ENCODE data around the gene KLHL20. TPM values are rescaled to one million over a fixed set of nuclear protein-coding genes. Genes with fewer than 3 reads are reported as not detected.

The KLHL20 gene
- total and polyA plus RNA-seq, 2 experiments from 2014 or later: 12.3 to 14.5 TPM

GRCh38 chr1:173714441-173714758 is 381 bp upstream of the KLHL20 start (continued):
- TF ChIP-seq ZNF462 (CRISPR knock-in tag; IDR thresholded peaks at IDR 0.05): no peak
- no peak for TF ChIP-seq ZNF331 (CRISPR knock-in tag; IDR thresholded peaks at IDR 0.05; ENCODE audit: low read depth)
- no peak for TF ChIP-seq STAT1 (IDR thresholded peaks at IDR 0.05; ENCODE audit: unreplicated experiment)
- TF ChIP-seq EZH2 (IDR thresholded peaks at IDR 0.05; ENCODE audit: low read depth, unreplicated experiment): no peak

- no peaks in the 10 kb centered on the region; the same call in 2 of the 3 replicates for H3K9me3 Mint-ChIP-seq
- no peak for ATAC-seq
- peak overlapping the region; percentile 98 for H2AFZ ChIP-seq
- H3F3A ChIP-seq (replicated peaks; ENCODE audit: low read depth): peaks cover 5% of the 10 kb centered on the region
- no peaks in the 10 kb centered on the region; the same call in 2 of the 3 replicates for H3K36me3 Mint-ChIP-seq (ENCODE audit: low read depth)
- peak overlapping the region; percentile 96 for H3K4me3 Mint-ChIP-seq
- peaks cover 9% of the 10 kb centered on the region for H3K4me1 ChIP-seq (ENCODE audit: insufficient read depth)
- no peak for DNase-seq (ENCODE audit: low spot score)
- peak overlapping the region; percentile 95 for H3K4me2 ChIP-seq
- H3K4me1 Mint-ChIP-seq: peaks cover 11% of the 10 kb centered on the region; the same call in 2 of the 3 replicates
- H3K4me3 ChIP-seq: peak overlapping the region; percentile 90
- peaks cover 11% of the 10 kb centered on the region for H3K9me2 ChIP-seq (ENCODE audit: insufficient read depth)
- H4K20me1 ChIP-seq (replicated peaks; ENCODE audit: insufficient read depth): no peaks in the 10 kb centered on the region
- no peak overlapping the region for H3K27ac Mint-ChIP-seq
- H3K27me3 ChIP-seq (ENCODE audit: insufficient read depth): peaks cover 22% of the 10 kb centered on the region; the same call in 1 of the 2 replicates
- H3K36me3 ChIP-seq (ENCODE audit: insufficient read depth): no peaks in the 10 kb centered on the region
- peaks cover 4% of the 10 kb centered on the region for H3K27me3 Mint-ChIP-seq (ENCODE audit: insufficient read depth, low read depth, poor library complexity)
- H3K27ac ChIP-seq (ENCODE audit: low read depth): no peak overlapping the region; the same call in 1 of the 2 replicates
- H3K79me2 ChIP-seq (replicated peaks; ENCODE audit: insufficient read depth): peaks cover 27% of the 10 kb centered on the region
- TF ChIP-seq STAT1 (IDR thresholded peaks at IDR 0.05; ENCODE audit: unreplicated experiment) (no peak), CTCF (conservative IDR thresholded peaks at IDR 0.05; ENCODE audit: low read depth in 2 of 2) (no peak), EZH2phosphoT487 (IDR thresholded peaks at IDR 0.05; ENCODE audit: unreplicated experiment) (no peak), CREB1 (CRISPR knock-in tag; IDR thresholded peaks at IDR 0.05; ENCODE audit: low read depth) (no peak), ZNF114 (CRISPR knock-in tag; IDR thresholded peaks at IDR 0.05) (no peak), ZNF331 (CRISPR knock-in tag; IDR thresholded peaks at IDR 0.05; ENCODE audit: low read depth) (no peak), JUNB (IDR thresholded peaks at IDR 0.05; ENCODE audit: unreplicated experiment) (no peak), EZH2 (IDR thresholded peaks at IDR 0.05; ENCODE audit: low read depth, unreplicated experiment) (no peak), ETS1 (IDR thresholded peaks at IDR 0.05) (no peak), NANOG (IDR thresholded peaks at IDR 0.05; ENCODE audit: borderline replicate concordance) (no peak), POLR2AphosphoS5 (IDR thresholded peaks at IDR 0.05; ENCODE audit: low read depth) (no peak)
- TF ChIP-seq, protein P1, sequence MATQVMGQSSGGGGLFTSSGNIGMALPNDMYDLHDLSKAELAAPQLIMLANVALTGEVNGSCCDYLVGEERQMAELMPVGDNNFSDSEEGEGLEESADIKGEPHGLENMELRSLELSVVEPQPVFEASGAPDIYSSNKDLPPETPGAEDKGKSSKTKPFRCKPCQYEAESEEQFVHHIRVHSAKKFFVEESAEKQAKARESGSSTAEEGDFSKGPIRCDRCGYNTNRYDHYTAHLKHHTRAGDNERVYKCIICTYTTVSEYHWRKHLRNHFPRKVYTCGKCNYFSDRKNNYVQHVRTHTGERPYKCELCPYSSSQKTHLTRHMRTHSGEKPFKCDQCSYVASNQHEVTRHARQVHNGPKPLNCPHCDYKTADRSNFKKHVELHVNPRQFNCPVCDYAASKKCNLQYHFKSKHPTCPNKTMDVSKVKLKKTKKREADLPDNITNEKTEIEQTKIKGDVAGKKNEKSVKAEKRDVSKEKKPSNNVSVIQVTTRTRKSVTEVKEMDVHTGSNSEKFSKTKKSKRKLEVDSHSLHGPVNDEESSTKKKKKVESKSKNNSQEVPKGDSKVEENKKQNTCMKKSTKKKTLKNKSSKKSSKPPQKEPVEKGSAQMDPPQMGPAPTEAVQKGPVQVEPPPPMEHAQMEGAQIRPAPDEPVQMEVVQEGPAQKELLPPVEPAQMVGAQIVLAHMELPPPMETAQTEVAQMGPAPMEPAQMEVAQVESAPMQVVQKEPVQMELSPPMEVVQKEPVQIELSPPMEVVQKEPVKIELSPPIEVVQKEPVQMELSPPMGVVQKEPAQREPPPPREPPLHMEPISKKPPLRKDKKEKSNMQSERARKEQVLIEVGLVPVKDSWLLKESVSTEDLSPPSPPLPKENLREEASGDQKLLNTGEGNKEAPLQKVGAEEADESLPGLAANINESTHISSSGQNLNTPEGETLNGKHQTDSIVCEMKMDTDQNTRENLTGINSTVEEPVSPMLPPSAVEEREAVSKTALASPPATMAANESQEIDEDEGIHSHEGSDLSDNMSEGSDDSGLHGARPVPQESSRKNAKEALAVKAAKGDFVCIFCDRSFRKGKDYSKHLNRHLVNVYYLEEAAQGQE (IDR thresholded peaks at IDR 0.05; ENCODE audit: unreplicated experiment): no peak
Measured at GRCh38 chr1:173715538-173715844, 710 bp downstream of the KLHL20 start.

Data from GM23338 (cell line).